Cardiac ventricle fibroblast (primary cell): Measurements from ENCODE around the gene NEXN. TPM values are rescaled to one million over a fixed set of nuclear protein-coding genes. Genes with fewer than 3 reads are reported as not detected.

ENCODE experiments used
- total RNA-seq: library from RNA; depleted of rRNA; stranded (reverse); fragments of >200 nt; gene quantifications from 2 replicates; pipeline ENCODE4 v1.2.3, GENCODE V29; 2015

The NEXN gene
- total RNA-seq = 41.9 and 49.1 TPM in 2 replicates

DNA sequence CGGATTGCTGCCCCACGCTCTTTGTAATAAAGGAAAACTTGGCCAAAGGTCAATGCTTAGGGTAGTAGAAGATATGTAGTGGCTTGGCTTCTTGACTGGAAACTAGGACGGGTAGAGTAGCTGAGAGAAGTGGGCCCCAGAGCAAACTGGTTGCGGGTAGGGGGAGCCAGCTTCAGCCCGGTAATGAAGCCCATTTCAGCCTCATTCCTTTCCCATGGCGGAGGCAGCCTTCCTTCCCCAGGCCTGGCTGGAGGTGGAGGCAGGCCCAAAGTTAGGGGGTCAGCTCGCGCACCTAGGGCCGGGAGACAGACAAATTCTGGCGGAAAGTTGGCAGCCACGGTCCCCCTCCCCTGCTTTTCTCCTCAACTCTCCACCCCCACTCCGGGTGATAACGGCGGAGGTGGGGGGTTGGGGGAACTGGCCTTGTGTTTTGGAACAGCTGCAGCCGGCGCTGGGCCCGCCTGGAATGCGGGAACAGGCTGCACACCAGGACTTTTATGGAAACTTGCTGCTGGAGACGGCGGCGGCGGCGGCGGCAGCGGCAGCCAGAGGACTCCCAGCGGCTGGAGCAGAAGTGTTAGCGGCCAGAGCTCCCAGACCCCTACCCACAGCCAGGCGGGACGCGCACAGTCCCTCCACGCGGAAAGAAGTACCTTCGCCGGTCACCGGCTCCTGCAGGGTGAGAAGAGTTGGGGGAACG lies at the start of gene NEXN:
TSS of gene NEXN (plus strand) at position 544 of the 700 bp plus-strand sequence. CDS start 27,483 bp downstream, outside the sequence.

DNA sequence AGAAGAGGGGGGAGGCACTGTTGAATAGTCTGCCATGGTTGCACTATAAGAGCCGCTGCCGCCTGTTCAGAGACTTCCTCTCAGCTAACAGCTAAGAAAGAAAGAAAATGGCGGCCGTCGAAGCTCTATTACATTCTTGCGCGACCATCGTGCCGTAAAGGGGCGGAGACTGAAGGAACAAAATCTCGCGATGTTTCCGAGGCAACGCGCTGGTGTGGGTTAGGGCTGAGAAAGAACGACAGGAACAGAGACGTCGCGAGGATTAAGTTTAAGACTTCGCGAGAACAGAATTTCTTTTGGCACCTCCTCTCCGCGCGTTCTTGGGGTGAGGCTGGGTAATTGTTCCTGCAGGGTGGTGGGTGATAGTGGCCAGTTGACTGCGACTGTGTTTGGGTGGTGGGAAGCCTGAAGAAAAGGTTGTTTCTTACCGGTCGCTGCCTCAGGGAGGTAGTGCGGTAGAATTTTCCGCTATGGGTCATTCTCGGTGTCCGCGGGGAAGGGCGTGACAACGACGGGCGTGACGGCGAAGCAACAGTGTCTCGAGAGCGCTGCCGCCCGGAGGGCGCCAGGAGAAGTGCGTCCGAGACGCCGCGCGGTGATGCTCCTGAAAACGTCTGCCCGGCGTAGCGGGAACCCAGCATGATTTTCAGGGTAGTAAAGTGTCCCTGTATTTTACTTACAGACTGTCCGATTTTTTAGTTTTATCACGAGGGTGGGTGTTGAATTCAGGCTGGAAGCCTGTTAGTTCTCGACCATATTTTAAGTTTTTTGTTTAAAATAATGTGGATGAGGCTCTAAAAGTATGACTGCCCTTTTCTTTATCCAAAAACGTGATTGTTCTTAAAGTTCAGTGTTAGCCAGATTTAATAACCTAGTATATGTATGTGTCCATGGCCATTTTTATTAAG lies 90.8 kb downstream of the NEXN start, which contains the start of gene FUBP1:
TSS of gene FUBP1 (minus strand) at position 104 of the 908 bp plus-strand sequence. CDS start at position 36, 68 bp downstream.

Other genes starting within 250 kb of the NEXN start
- 31.3 and 36.4 TPM in 2 replicates for gene ZZZ3, start 206.0 kb upstream of the NEXN start, total RNA-seq
- gene USP33, start 128.8 kb upstream of the NEXN start, total RNA-seq = 72.4 and 84.7 TPM in 2 replicates
- gene MIGA1, start 109.0 kb upstream of the NEXN start, total RNA-seq = 7.6 and 9.3 TPM in 2 replicates
- 36.7 and 42.2 TPM in 2 replicates for gene FUBP1, start 90.4 kb downstream of the NEXN start, total RNA-seq
- 62.0 and 71.5 TPM in 2 replicates for gene DNAJB4, start 116.3 kb downstream of the NEXN start, total RNA-seq
- 0.12 and 0.44 TPM in 2 replicates for gene GIPC2, start 157.3 kb downstream of the NEXN start, total RNA-seq